VCaP (cell line): ENCODE results near the gene MAS1L.

Source experiments
- H3K27ac ChIP-seq: fragments of 450-650 bp; 2 replicates; pipeline ENCODE4 v1.5.1; 2017
- CTCF ChIP-seq: fragments of 450-650 bp; conservative IDR thresholded peaks from 2 replicates; pipeline ENCODE4 v1.5.1; 2017; ENCODE audit warnings: mild to moderate bottlenecking, moderate library complexity

Gene MAS1L, protein sequence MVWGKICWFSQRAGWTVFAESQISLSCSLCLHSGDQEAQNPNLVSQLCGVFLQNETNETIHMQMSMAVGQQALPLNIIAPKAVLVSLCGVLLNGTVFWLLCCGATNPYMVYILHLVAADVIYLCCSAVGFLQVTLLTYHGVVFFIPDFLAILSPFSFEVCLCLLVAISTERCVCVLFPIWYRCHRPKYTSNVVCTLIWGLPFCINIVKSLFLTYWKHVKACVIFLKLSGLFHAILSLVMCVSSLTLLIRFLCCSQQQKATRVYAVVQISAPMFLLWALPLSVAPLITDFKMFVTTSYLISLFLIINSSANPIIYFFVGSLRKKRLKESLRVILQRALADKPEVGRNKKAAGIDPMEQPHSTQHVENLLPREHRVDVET

GRCh38 chr6:29487660-29488059 is at the start of gene MAS1L:
TSS of gene MAS1L (minus strand) at chr6:29487956. CDS start at chr6:29487902, 54 bp downstream.
- no peak for TF ChIP-seq CTCF
- H3K27ac ChIP-seq = no peak within 1 kb of the TSS

GRCh38 chr6:29532320-29532951 is 44.7 kb upstream of the MAS1L start:
- no peak for TF ChIP-seq CTCF
- H3K27ac ChIP-seq = no peak overlapping the region

GRCh38 chr6:29531668-29532067 is 43.9 kb upstream of the MAS1L start:
- TF ChIP-seq CTCF = no peak
- H3K27ac ChIP-seq = no peak overlapping the region

DNA sequence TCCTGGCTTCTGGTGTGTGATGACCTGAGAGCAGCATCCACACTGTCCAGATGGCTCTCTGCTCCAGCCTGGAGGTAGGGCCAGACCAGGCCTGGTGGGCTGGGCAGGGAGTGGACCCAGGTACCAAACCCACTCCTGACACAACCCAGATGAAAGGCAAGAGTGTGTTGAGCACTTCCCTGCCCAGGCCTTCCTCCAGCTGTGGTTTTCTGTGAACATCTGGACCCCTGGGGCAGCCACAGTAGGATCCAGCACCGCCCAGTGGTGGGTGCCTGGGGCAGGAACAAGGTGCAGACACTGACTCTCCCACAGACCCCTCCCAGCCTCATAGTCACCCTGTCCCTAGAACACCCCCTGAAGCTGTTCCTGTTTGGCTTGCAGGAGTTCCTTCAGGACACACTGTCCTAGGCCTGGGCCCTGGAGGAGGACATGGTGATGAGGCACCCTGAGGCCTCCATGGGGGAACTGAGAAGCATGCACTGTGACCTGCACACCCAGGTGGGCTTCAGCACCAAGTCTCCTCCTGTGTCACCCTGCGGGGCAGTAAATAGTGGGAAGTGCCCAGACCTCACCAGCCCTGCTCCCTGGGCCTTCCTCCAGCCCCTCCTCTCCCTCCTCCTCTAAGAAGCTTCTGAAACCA is 43.0 kb upstream of the MAS1L start:
- TF ChIP-seq CTCF = no peak
- no peak overlapping the region for H3K27ac ChIP-seq

GRCh38 chr6:29529956-29530355 is 42.2 kb upstream of the MAS1L start:
- H3K27ac ChIP-seq = no peak overlapping the region
- no peak for TF ChIP-seq CTCF

DNA sequence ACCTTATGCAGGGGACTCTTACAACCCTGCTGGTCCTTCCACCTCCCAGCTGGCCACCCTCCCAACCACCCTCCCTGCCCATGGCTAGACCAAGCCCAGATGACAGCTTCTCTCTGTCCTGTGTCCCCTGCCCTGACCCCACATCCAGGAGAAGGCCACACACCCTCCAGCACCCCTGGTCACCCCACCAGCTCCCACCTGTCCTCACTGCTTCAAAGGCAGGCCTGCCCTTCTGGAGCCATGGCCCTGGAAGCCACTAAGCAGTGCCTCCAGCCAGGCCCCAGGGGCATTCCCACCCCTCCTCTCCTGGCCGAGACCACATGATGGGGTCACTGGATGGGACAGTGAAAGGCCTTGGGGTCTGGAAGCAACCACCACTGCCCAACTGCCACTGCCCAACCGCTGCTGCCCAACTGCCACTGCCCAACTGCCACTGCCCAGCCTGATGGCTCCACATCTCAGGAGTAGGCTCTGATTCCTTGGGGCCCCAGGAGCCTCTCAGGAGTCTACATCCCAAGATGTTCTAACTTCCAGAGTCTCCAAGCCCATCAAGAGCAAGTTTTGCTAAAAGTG is 41.3 kb upstream of the MAS1L start:
- H3K27ac ChIP-seq = no peak overlapping the region
- no peak for TF ChIP-seq CTCF

GRCh38 chr6:29528300-29528931 is 40.7 kb upstream of the MAS1L start:
- no peak overlapping the region for H3K27ac ChIP-seq
- no peak for TF ChIP-seq CTCF
